NT2/D1 (cell line): ENCODE measurements around the gene MCU.

ENCODE experiments used
- SUZ12 ChIP-seq: IDR thresholded peaks from 2 replicates; pipeline ENCODE4 v1.6.1; 2011; ENCODE audit not compliant: insufficient read length, insufficient read depth; ENCODE audit errors: extremely low read depth
- YY1 ChIP-seq: IDR thresholded peaks from 2 replicates; pipeline ENCODE4 v1.6.1; 2011; ENCODE audit not compliant: insufficient read length, insufficient read depth
- ZNF274 ChIP-seq: IDR thresholded peaks from 2 replicates; pipeline ENCODE4 v1.6.1; 2011; ENCODE audit warnings: mild to moderate bottlenecking, low read depth, low read length

- TF ChIP-seq SUZ12, result no peak
- no peak for TF ChIP-seq YY1
- no peak for TF ChIP-seq ZNF274
These were observed 116.1 kb downstream of the MCU start for GRCh38 chr10:72808001-72808400.
